IPS DF 4.7 (cell line): ENCODE results near the gene CCDC157.

Experiments used
- DNase-seq: peaks from one replicate; pipeline ENCODE4 v3.0.0-alpha.2; 2013; ENCODE audit warnings: low spot score; ENCODE audit errors: extremely low read depth

CCDC157 gene

GRCh38 chr22:30413001-30413400 is 56.2 kb downstream of the CCDC157 start:
- no peak for DNase-seq

GRCh38 chr22:30413745-30414524 is 57.1 kb downstream of the CCDC157 start:
- no peak for DNase-seq

GRCh38 chr22:30414525-30415047 is 57.8 kb downstream of the CCDC157 start:
- DNase-seq = no peak

- no peak for DNase-seq
Observed at GRCh38 chr22:30416403-30416802, 59.6 kb downstream of the CCDC157 start.

- DNase-seq = no peak
Observed at GRCh38 chr22:30416837-30417236, 60.0 kb downstream of the CCDC157 start.

GRCh38 chr22:30420347-30421125 is 63.7 kb downstream of the CCDC157 start:
- no peak for DNase-seq

GRCh38 chr22:30421695-30422480 is 65.1 kb downstream of the CCDC157 start:
- no peak for DNase-seq

GRCh38 chr22:30422481-30423300 is 65.9 kb downstream of the CCDC157 start:
- DNase-seq = no peak

- no peak for DNase-seq
Observed at GRCh38 chr22:30423301-30423958, 66.6 kb downstream of the CCDC157 start.

- peak; percentile 100 for DNase-seq
Observed at GRCh38 chr22:30423959-30424533, 67.2 kb downstream of the CCDC157 start.

- DNase-seq = no peak
Observed at GRCh38 chr22:30424534-30425326, 67.9 kb downstream of the CCDC157 start.

GRCh38 chr22:30425327-30425615 is 68.5 kb downstream of the CCDC157 start:
- no peak for DNase-seq

GRCh38 chr22:30425616-30426387 is 69.0 kb downstream of the CCDC157 start, which contains the start of gene MTFP1:
Gene MTFP1 (plus strand): TSS chr22:30425768. CDS start chr22:30425880, 112 bp downstream.
- DNase-seq = no peak
